Measurements from ENCODE around the gene PHC2.

Gene PHC2

DNA sequence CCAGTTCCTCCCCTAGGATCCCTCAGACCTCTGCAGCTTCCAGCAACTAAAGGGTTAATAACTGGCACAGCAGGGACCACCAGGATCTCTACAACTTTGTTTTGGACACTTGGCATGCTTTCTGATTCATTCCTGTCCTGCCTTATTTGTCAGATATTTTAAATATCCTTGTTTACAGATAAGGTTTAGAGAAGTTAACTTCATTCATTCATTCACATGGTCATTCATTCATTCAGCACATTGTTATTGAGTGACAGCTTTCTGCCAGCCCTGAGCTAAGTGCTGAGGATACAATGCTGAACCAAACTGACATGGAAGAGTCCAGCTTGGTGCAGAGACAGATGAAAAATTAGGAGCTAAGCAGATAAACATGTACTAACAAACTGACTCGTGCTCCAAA is 8.8 kb upstream of the PHC2 start:
- TF ChIP-seq, protein P1, sequence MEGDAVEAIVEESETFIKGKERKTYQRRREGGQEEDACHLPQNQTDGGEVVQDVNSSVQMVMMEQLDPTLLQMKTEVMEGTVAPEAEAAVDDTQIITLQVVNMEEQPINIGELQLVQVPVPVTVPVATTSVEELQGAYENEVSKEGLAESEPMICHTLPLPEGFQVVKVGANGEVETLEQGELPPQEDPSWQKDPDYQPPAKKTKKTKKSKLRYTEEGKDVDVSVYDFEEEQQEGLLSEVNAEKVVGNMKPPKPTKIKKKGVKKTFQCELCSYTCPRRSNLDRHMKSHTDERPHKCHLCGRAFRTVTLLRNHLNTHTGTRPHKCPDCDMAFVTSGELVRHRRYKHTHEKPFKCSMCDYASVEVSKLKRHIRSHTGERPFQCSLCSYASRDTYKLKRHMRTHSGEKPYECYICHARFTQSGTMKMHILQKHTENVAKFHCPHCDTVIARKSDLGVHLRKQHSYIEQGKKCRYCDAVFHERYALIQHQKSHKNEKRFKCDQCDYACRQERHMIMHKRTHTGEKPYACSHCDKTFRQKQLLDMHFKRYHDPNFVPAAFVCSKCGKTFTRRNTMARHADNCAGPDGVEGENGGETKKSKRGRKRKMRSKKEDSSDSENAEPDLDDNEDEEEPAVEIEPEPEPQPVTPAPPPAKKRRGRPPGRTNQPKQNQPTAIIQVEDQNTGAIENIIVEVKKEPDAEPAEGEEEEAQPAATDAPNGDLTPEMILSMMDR (conservative IDR thresholded peaks at IDR 0.05; ENCODE audit: low read length), result no peak

DNA sequence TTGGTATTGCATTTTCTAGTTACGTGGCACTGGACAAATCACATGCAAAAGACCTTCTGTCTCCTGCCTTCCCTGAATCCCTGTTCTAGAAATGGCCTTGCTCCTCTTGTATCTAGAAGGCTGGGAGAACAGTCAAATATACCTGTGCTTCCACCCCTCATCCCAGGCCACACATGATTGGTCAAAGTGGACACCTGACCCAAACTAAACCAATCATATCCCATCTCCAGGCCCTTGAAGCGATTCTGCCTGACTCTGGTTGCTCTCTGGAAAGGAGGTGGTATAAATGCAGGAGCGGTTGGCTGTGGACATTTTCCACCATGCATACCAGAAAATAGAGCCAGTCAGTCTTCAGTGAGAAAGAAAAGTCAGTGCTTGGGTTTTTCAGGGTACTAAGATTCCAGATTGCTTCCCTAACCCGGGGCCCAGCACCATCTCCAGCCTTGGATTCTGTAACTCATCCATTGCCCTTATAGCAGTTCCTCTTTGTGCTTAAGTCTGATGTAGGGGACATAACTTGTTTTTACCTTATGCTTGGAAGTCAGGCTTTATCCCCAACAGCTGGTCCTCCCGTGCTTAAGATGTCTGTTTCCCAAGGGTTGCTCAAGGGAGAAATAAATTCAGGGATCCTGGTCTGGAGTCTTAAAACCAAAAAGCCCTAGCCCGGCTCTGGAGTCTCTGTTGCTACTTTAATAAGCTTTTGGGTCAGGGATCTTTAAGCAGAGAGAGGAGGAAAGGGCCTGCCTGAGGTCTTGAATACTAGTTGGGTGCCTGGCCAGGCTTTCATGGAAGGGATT is 7.7 kb upstream of the PHC2 start:
- no peak overlapping the region for H3K4me3 ChIP-seq (ENCODE audit: low read length)
- TF ChIP-seq, protein P1 (conservative IDR thresholded peaks at IDR 0.05; ENCODE audit: low read length), result no peak
- no peak for DNase-seq (ENCODE audit: low read depth)

More for the DNA sequence above, 8.8 kb upstream of the PHC2 start:
- H3K4me3 ChIP-seq (ENCODE audit: low read length), result no peak overlapping the region
- DNase-seq (ENCODE audit: low read depth), result no peak

DNA sequence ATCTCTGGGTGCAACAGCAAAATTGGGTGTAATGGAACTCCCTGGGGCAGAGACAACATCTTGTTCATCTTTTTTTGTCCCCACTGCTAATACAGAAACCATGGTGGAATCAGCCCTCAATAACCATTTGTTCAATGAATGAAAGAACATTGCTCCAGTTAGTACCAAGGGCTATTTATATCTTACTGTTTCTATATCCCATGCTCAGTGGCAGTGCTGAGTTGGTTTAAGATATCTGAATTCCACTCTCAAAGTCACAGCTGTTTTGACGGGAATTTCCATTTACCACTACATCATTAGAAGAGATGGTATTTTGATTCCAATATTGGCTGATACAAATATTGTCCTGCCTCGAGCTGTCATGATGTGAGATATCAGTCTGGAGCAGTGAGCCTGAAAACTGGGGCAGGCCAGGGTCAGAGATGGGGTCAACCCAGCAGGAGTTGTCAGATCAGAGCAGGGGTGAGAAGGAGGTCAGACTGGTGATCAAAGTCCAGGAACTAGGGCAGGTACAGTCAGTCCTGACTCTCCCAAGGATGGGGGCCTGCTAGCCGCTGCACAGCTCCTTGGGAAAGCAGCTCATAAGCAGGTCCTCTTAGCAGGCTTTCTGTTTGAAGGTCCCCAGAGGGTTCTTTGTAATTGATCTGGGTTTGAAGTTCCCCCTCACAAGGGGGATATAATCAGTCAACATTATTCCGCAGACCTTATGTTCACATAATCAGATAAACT is 5.8 kb upstream of the PHC2 start:
- no peak overlapping the region for H3K4me3 ChIP-seq (ENCODE audit: low read length)
- DNase-seq (ENCODE audit: low read depth), result no peak

DNA sequence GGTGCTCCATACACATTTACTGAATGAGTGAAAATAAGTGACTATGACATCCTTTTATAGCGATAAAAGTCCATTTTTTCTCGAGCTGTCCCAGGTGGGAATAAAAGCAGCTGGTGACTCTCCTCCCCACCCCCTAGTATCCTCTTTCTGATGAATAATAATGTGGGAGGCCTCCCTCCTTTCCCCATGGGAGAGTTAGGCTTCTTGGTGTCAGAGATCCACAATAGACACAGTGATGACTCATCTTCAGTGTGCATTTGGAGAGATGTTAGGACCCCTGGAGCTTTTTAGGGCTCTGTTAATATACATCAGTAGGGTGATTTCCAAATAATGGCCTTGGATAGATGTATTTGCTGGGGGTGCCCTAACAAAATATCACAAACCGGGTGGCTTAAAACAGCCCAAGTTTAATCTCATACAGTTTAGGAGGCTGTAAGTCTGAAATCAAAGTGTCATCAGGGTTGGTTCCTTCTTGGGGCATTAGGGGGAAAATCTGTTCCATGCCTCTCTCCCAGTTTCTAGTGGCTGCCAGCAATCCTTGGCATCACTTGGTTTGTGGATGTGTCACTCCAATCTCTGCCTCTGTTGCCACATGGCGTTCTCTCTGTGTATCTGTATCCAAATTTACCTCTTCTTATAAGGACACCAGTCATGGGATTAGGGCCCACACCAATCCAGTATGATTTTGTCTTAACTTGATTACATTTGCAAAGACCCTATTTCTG is 4.4 kb upstream of the PHC2 start:
- peak; percentile 67 for DNase-seq (ENCODE audit: low read depth)
- TF ChIP-seq, protein P1 (conservative IDR thresholded peaks at IDR 0.05; ENCODE audit: low read length), result no peak
- no peak overlapping the region for H3K4me3 ChIP-seq (ENCODE audit: low read length)

More for the DNA sequence above, 5.8 kb upstream of the PHC2 start:
- TF ChIP-seq, protein P1 (conservative IDR thresholded peaks at IDR 0.05; ENCODE audit: low read length), result no peak

DNA sequence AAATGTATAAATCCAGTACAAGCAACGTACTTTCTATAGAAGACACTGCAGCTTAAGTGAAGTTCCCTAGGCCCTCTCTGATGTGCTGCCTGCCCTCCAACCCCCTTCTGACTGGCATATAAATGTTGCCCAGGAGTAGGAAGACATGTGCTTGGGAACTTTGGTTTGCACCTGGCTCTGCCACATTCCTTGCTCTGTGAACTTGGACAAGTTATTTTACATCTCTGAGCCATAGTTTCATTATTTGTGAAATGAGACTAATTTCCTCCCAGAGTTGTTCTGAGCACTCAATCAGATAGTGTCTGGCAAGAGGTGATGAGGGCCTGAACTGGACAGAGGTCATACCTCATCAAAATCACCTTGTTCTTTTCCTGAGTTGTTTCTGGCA is 3.5 kb upstream of the PHC2 start:
- no peak overlapping the region for H3K4me3 ChIP-seq (ENCODE audit: low read length)
- no peak for DNase-seq (ENCODE audit: low read depth)
- TF ChIP-seq, protein P1 (conservative IDR thresholded peaks at IDR 0.05; ENCODE audit: low read length), result no peak

DNA sequence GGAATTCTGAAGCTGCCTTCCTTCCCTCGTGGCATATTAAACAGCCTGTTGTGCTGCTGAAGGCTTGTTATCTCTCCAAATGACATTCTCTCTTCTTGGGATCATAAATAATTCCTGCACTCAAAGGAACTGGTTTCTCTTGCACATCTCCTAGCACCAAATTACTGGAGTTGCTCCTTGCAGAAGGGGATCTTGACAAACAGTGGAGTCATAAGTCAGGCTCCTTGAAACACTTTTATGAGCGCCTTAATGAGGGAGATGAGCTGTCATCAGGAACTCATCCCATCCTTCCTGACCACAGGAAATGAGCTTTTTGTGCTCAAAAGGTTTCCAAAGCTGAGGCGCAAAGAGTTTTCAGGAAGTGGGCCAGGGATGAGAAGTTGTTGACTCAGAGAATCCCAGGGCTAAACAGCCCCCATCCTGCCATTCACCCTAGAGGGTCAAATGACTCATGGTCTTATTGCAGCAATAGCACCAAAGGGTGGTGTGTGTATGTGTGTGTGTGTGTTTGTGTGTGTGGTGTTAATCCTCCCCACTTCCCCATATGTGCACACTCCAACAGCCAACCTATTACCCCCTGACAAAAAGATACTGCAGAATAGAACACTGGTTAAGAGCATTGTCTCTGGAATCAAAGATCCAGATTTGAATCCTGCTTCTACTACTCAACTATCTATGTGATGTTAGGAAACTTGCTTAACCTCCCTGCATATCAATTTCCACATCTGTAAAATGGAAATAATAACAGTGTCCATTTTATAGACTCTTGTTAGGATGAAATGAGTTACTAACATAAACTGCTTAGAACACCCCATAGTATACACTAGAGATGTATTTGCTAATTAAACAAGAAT is 2.8 kb upstream of the PHC2 start:
- DNase-seq (ENCODE audit: low read depth), result peak; percentile 100
- no peak overlapping the region for H3K4me3 ChIP-seq (ENCODE audit: low read length)
- TF ChIP-seq, protein P1 (conservative IDR thresholded peaks at IDR 0.05; ENCODE audit: low read length), result no peak
